T-helper 17 cell (primary cell): Measurements from ENCODE around the gene KCTD20. TPM values are rescaled to one million over a fixed set of nuclear protein-coding genes. Genes with fewer than 3 reads are reported as not detected.

Source experiments
- ATAC-seq: fragments of 150-1000 bp; cut with Tn5 transposase; 2 replicates; pipeline ENCODE4 v1.10.0; 2021; ENCODE audit warnings: mild to moderate bottlenecking, moderate library complexity
- DNase-seq, 3 donors: peaks; one replicate each; pipeline versions ENCODE4 v3.0.0 to v3.0.0-alpha.2; 2020 to 2021
- H3K9me3 ChIP-seq: one replicate; pipeline ENCODE4 v1.7.0; 2013; ENCODE audit warnings: low read length, mild to moderate bottlenecking; ENCODE audit not compliant: control insufficient read depth, poor library complexity, severe bottlenecking
- H3K27ac Mint-ChIP-seq: one replicate; pipeline ENCODE4 v1.8.0; 2022; ENCODE audit warnings: mild to moderate bottlenecking, moderate library complexity, mixed read lengths
- H3K27me3 Mint-ChIP-seq: one replicate; pipeline ENCODE4 v1.8.0; 2022; ENCODE audit warnings: mixed read lengths
- H3K36me3 Mint-ChIP-seq: one replicate; pipeline ENCODE4 v1.8.0; 2022; ENCODE audit warnings: low read depth, mixed read lengths
- H3K4me1 Mint-ChIP-seq: one replicate; pipeline ENCODE4 v1.8.0; 2022; ENCODE audit warnings: mild to moderate bottlenecking, mixed read lengths
- H3K4me3 Mint-ChIP-seq: one replicate; pipeline ENCODE4 v1.8.0; 2022; ENCODE audit warnings: mild to moderate bottlenecking, moderate library complexity, mixed read lengths
- total RNA-seq, 4 donors: library from RNA in 2 of 4; stranded (reverse) in 2 of 4; gene quantifications; one replicate each; pipeline ENCODE4 v1.2.3 and lab custom pipeline; 2022 to 2026

Gene KCTD20
- total RNA-seq, 2 donors from 2014 or later: 31.3 to 54.1 TPM

DNA sequence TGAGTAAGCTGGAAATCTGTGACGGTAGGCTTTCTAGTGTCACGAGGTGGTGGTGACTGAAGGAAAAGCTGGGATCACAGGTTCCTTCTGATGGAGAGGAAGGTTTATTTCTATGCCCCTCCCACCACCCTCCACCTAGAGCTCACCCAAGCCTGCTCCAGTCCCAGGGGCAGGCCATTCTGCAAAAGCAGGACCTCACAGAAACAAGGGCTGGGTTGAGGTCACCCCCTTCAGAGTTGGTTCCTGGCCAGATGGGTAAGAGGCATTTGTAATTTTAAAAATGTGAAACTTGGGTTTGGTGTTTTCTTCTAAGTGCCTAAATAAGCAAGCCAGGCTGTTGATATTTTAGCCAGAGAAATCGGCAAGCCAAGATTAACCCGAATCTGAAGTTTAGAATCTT lies 46.6 kb downstream of the KCTD20 start:
- Mint-ChIP-seq H3K36me3 (no peaks in the 10 kb centered on the region), H3K27ac (peak overlapping the region; percentile 65), H3K4me3 (no peak overlapping the region), H3K27me3 (no peaks in the 10 kb centered on the region), H3K4me1 (peaks cover 12% of the 10 kb centered on the region)
- no peaks in the 10 kb centered on the region for H3K9me3 ChIP-seq
- DNase-seq (no peak), ATAC-seq (no peak)

DNA sequence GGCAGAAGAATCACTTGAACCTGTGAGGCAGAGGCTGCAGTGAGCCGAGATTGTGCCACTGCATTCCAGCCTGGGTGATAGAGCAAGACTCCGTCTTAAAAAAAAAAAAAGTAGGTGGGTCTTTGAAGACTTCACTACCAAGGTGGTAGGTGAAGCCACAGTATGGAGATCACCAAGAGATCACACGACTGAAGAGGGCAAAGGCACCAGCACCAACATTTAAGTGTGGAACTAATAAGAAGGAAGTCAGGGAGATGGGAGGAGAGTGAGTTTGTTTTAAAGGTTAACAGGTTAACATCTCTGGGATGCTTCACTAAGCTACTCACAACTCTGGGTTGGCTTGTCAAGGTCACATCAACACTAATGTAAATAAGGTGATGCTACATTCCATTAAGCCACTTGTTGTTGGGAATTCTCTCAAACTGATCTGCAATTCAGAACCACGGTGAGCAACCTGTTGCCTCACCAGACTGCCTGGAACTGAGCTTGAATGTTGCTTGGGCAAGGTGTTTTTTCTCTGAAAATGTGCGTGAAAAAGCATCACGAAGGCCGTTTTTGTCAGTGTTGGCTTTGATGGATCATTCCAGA lies 48.7 kb downstream of the KCTD20 start:
- peaks cover 13% of the 10 kb centered on the region for H3K4me1 Mint-ChIP-seq
- no peak overlapping the region for H3K4me3 Mint-ChIP-seq
- no peaks in the 10 kb centered on the region for H3K27me3 Mint-ChIP-seq
- H3K27ac Mint-ChIP-seq: no peak overlapping the region
- DNase-seq (no peak), ATAC-seq (no peak)
- no peaks in the 10 kb centered on the region for H3K9me3 ChIP-seq
- H3K36me3 Mint-ChIP-seq: no peaks in the 10 kb centered on the region

DNA sequence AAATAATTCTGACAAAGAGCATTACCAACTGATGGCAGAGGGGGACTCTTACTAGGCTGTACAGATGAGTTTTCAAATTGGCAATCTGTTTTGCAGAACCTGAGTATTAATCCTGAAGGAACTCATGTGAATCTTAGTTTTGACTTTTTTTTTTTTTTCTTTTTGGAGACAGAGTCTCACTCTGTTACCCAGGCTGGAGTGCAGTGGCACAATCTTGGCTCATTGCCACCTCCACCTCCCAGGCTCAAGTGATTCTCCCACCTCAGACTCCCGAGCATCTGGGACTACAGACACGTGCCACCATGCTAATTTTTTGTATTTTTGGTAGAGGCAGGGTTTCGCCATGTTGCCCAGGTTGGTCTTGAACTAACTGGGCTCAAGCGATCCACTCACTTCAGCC lies 49.3 kb downstream of the KCTD20 start:
- peak overlapping the region; percentile 11 for H3K27ac Mint-ChIP-seq
- H3K9me3 ChIP-seq: no peaks in the 10 kb centered on the region
- no peak for ATAC-seq
- H3K4me1 Mint-ChIP-seq: peaks cover 13% of the 10 kb centered on the region
- H3K36me3 Mint-ChIP-seq: no peaks in the 10 kb centered on the region
- no peaks in the 10 kb centered on the region for H3K27me3 Mint-ChIP-seq
- DNase-seq: no peak
- no peak overlapping the region for H3K4me3 Mint-ChIP-seq

DNA sequence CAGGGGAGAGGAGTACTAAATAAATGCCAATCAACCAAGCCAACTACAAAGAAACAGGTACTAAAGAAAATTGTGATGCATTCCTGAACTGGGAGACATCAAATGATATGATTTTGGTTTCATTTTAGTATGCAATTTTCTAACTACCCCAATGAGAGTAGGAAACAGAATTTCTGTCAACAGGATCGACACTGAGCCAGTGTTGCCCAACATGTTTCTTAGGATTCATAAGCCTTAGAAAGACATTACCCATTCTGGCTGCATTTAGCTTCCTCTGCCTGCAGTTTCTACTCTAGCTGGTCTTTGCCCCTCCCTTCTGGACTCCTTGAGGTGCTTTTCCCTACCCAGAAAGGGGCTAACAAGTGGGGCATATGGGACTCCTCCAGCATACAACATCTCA lies 49.8 kb downstream of the KCTD20 start:
- H3K9me3 ChIP-seq: no peaks in the 10 kb centered on the region
- no peak for ATAC-seq
- Mint-ChIP-seq H3K36me3 (no peaks in the 10 kb centered on the region), H3K27me3 (no peaks in the 10 kb centered on the region), H3K4me1 (peaks cover 15% of the 10 kb centered on the region), H3K4me3 (no peak overlapping the region), H3K27ac (peak overlapping the region; percentile 11)
- no peak for DNase-seq

DNA sequence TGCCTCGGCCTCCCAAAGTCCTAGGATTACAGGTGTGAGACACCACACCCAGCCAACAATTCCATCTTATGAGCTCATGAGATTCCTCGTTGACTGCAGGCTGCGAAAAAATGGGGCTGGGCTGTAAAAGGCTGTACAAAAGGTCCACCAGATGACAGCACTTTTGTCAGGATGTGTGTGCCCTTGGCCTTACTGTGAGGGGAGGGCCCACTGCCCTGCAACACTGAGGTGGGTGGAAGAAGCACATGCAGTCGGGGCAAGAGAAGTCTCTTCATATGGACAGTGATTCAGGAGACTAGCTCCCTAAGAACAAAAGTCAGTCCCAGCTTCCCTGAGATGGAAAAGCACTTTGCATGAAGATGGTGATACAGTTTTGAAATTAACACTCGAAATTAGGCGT lies 50.5 kb downstream of the KCTD20 start:
- H3K36me3 Mint-ChIP-seq: no peaks in the 10 kb centered on the region
- H3K4me3 Mint-ChIP-seq: no peak overlapping the region
- H3K9me3 ChIP-seq: no peaks in the 10 kb centered on the region
- no peaks in the 10 kb centered on the region for H3K27me3 Mint-ChIP-seq
- peak overlapping the region; percentile 47 for H3K27ac Mint-ChIP-seq
- no peak for ATAC-seq
- DNase-seq: no peak
- peaks cover 15% of the 10 kb centered on the region for H3K4me1 Mint-ChIP-seq

DNA sequence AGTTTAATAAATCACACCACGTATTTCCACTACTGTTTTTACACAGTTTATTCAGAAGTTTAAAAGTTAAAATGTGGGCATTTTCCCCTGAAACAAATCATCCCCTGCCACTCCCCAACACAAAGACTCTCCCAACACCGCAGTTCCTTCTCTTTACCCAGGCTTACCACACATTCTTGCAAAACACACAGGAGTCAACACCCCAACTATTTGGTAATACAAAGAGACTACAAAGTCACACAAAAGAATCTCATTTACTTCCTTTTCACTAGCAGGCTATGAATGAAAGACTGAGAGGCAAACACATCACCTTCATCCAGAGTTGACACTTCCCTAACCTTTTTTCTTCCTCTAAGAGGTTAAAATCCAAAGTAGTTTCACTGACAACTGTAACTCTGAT lies 51.1 kb downstream of the KCTD20 start:
- H3K4me1 Mint-ChIP-seq: peaks cover 15% of the 10 kb centered on the region
- no peaks in the 10 kb centered on the region for H3K36me3 Mint-ChIP-seq
- H3K4me3 Mint-ChIP-seq: no peak overlapping the region
- no peaks in the 10 kb centered on the region for H3K27me3 Mint-ChIP-seq
- H3K9me3 ChIP-seq: peaks cover 2% of the 10 kb centered on the region
- DNase-seq: no peak
- ATAC-seq: no peak
- peak overlapping the region; percentile 47 for H3K27ac Mint-ChIP-seq

DNA sequence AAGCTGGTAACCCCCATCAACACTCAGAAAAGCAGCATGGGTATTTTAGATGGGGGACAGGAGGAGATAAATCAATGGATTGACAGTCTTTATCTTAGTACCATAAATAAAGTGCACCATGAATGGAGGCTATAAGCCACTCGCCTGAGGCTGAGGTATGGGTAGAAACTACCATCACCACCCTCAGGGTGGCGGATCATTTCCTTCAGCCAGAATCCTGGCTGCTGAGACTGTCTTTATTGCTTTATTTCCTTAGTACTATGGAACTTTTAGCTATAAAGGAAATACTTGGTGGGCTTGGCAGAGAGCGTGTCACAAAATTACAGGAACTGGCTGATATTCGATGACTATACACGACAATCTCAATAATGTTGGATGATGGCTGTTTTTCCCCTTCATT lies 52.3 kb downstream of the KCTD20 start:
- ATAC-seq (no peak), DNase-seq (no peak)
- H3K4me3 Mint-ChIP-seq: no peak overlapping the region
- H3K27me3 Mint-ChIP-seq: no peaks in the 10 kb centered on the region
- peaks cover 2% of the 10 kb centered on the region for H3K9me3 ChIP-seq
- H3K27ac Mint-ChIP-seq: no peak overlapping the region
- peaks cover 4% of the 10 kb centered on the region for H3K36me3 Mint-ChIP-seq
- H3K4me1 Mint-ChIP-seq: peaks cover 20% of the 10 kb centered on the region

DNA sequence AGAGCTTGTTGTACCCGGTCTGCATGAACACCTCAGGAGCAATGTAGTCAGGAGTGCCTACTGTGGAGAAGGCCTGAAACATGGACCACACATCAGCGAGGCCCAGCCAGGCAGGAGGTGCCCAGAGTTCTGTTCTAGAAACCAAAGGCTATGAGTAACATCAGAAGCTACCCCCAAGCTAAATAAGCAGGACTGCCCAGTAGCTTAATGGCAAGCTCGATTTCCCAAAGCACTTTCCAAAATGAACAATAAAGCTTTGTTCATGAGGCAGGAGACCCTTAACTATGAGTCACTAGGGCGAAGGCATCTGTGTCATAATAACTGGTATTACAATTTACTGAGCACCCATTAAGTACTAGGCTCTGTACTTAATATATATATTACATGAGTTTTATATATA lies 57.1 kb downstream of the KCTD20 start:
- Mint-ChIP-seq H3K4me3 (no peak overlapping the region), H3K4me1 (peaks cover 15% of the 10 kb centered on the region), H3K36me3 (peaks cover 4% of the 10 kb centered on the region), H3K27ac (no peak overlapping the region), H3K27me3 (no peaks in the 10 kb centered on the region)
- ATAC-seq (no peak), DNase-seq (no peak)
- peaks cover 2% of the 10 kb centered on the region for H3K9me3 ChIP-seq

DNA sequence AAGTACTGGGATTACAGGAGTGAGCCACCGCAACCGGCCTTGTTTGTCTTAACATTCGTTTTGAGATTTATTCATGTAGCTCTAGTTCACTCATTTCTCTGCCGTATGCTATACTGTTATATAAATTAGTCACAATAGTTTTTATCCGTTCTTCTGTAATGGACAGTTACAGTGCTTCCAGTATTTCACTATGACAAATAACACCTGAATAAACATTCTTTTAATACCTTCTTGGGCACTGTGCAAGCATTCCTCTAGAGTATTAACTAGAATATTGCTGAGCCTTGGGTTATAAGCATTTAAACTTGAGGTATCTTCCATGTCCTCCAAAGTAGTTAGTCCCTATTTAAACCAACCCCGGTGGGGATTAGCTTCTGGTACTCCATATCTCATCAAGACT lies 58.9 kb downstream of the KCTD20 start:
- peaks cover 2% of the 10 kb centered on the region for H3K9me3 ChIP-seq
- DNase-seq: no peak
- no peak overlapping the region for H3K4me3 Mint-ChIP-seq
- H3K27me3 Mint-ChIP-seq: no peaks in the 10 kb centered on the region
- no peak overlapping the region for H3K27ac Mint-ChIP-seq
- no peak for ATAC-seq
- peaks cover 7% of the 10 kb centered on the region for H3K36me3 Mint-ChIP-seq
- H3K4me1 Mint-ChIP-seq: peaks cover 28% of the 10 kb centered on the region

DNA sequence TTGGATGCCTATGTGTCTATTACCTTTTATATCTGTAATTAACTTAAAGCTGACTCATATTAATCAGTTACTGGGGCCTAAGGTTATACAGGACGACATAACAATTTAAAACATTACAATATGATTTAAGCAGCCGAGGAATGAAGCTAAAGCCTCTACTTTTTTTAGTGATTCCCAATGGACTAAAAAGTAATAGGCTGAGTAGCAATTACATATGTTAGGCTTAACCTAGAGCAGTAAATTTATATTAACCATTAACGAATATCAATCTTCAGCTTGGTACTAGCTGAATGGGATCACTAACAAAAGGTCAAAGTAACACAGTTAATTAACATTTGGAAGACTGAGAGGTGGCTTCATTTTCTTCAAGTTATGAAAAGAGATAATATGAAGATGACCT lies 61.4 kb downstream of the KCTD20 start:
- peaks cover 38% of the 10 kb centered on the region for H3K4me1 Mint-ChIP-seq
- no peak for DNase-seq
- H3K9me3 ChIP-seq: no peaks in the 10 kb centered on the region
- peak overlapping the region; percentile 24 for H3K27ac Mint-ChIP-seq
- H3K36me3 Mint-ChIP-seq: peaks cover 5% of the 10 kb centered on the region
- no peak overlapping the region for H3K4me3 Mint-ChIP-seq
- H3K27me3 Mint-ChIP-seq: no peaks in the 10 kb centered on the region
- no peak for ATAC-seq

DNA sequence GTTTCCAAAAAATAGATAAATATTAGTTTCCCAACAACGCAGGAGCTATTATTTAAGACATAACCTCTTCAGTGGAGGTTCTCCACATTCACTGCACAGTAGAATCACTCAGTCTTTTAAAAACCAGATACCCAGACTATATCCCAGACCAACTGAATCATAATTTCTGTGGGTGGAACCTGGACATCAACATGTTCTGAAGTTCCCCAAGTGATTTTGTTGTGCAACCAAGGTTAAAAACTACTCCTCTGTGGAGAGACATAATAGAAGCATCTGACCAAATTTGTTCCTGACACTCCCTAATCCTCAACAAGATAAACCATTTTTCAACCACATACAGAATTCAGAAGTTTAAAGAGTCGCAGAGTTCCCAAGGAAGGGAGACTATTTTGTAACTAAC lies 62.2 kb downstream of the KCTD20 start:
- no peak overlapping the region for H3K4me3 Mint-ChIP-seq
- ATAC-seq: no peak
- no peak for DNase-seq
- no peaks in the 10 kb centered on the region for H3K27me3 Mint-ChIP-seq
- H3K36me3 Mint-ChIP-seq: peaks cover 3% of the 10 kb centered on the region
- H3K9me3 ChIP-seq: no peaks in the 10 kb centered on the region
- H3K27ac Mint-ChIP-seq: peak overlapping the region; percentile 90
- H3K4me1 Mint-ChIP-seq: peaks cover 35% of the 10 kb centered on the region

DNA sequence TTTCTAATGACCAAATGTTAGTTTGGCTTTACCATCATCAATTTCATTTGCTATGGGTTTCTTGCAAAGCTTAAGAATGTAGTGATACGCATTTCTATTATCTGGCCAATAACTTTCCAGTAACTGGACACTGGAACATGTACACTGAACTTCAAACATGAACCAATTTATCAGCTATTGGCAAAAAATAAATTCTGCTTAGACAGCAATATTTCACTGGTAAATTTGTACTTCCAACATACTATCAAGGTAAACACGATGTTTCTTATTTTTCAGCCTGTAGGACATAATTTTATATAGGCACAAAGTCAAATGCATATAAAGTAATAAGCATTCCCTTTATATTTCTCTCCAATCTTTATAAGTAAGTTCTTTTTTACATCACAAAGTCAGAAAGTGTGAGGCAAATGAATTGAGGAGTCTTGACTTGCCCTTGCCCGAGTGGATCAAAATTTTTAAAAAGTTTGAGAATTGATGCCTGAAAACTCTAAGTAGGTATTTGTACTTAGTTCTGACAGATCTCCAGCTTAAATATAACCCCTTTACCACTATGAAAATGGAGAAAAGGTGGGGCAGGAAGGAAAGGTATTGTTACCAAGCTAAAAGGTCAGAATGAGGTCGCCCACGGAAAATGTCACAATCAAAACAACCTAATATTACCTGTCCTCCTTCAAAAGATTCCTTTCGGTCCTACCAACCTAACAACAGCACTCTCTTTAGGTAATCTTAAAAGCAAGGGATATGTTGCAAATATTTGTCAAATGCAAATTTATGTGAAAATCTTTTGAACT lies 63.1 kb downstream of the KCTD20 start:
- Mint-ChIP-seq H3K4me3 (peak overlapping the region; percentile 74), H3K27me3 (no peaks in the 10 kb centered on the region), H3K4me1 (peaks cover 37% of the 10 kb centered on the region), H3K27ac (peak overlapping the region; percentile 90), H3K36me3 (peaks cover 3% of the 10 kb centered on the region)
- no peak for DNase-seq
- no peaks in the 10 kb centered on the region for H3K9me3 ChIP-seq
- peak; percentile 75 for ATAC-seq

DNA sequence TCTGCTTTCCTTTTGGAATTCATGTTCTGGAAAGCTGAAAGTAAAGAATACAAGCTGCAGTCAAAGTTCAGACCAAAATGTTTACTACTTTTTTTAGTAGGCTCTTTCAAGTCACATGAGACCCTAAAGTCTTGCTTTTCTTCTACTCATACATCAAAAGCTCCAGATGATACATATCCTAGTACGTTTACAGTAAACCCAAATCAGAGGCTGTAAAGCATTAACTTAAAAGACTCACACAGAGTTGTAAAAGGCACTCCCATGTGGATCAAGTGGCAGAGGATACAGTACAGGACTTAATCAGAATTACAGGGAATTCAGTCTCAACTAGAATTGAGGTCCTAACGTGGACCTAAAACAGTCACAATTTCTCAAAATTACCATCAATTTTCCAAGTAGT lies 63.8 kb downstream of the KCTD20 start:
- ATAC-seq (peak; percentile 66), DNase-seq (no peak)
- Mint-ChIP-seq H3K27ac (peak overlapping the region; percentile 90), H3K4me3 (peak overlapping the region; percentile 74), H3K4me1 (peaks cover 37% of the 10 kb centered on the region), H3K27me3 (no peaks in the 10 kb centered on the region), H3K36me3 (peaks cover 3% of the 10 kb centered on the region)
- H3K9me3 ChIP-seq: no peaks in the 10 kb centered on the region

DNA sequence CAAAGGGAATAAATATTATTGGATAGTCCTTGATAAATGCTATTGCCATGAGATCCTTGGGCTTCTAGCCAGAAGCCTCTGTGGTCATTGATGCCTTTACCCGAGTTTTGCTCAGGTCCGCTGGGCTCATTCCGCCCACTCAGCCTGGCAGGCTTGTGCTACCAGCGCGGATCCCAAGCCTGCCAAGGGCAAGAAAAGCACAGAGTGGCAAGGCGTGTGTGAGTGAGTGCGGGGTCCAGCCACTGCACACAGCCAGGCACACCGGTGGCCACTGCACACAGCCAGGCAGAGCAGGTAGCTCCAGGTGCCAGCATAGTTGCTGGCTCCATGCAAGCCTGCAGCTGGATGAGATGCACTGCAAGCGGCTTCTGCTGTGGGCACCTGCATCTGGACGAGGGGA lies 65.7 kb downstream of the KCTD20 start:
- Mint-ChIP-seq H3K27me3 (no peaks in the 10 kb centered on the region), H3K36me3 (peaks cover 3% of the 10 kb centered on the region), H3K4me3 (no peak overlapping the region), H3K27ac (no peak overlapping the region), H3K4me1 (peaks cover 32% of the 10 kb centered on the region)
- no peaks in the 10 kb centered on the region for H3K9me3 ChIP-seq
- ATAC-seq: no peak
- DNase-seq: no peak
